IMR-90 (cell line): ENCODE data around the gene POLR2L. TPM values are rescaled to one million over a fixed set of nuclear protein-coding genes. Genes with fewer than 3 reads are reported as not detected.

Experiments used
- ATAC-seq: fragments of 200-7000 bp; cut with Tn5 transposase; 2 replicates; pipeline ENCODE4 v1.9.1; 2020; ENCODE audit warnings: low read depth, mild to moderate bottlenecking, moderate library complexity
- BruUV-seq: library from RNA; stranded (reverse); fragments of 400-500 nt; replicated peaks from 2 replicates; lab custom pipeline; 2021; lab: Mats Ljungman, UMichigan
- CTCF ChIA-PET: fragments of 300-600 bp; formaldehyde crosslinking; extraction: SDS; loops from one replicate; lab custom pipeline; 2021; ENCODE audit warnings: antibody characterized with exemption; lab: Yijun Ruan, JAX
- POLR2A ChIA-PET: fragments of 300-600 bp; sonication (Branson Sonifier 250); formaldehyde crosslinking; loops from one replicate; lab custom pipeline; 2022; ENCODE audit warnings: antibody characterized with exemption; ENCODE audit not compliant: unreplicated experiment; lab: Charles Lee
- DNase-seq: peaks from one replicate; pipeline ENCODE4 v3.0.0; 2013
- H2AFZ ChIP-seq: replicated peaks from 2 replicates; pipeline ENCODE3; 2013; ENCODE audit warnings: low read length, mild to moderate bottlenecking; ENCODE audit not compliant: poor library complexity
- H2AK5ac ChIP-seq: 2 replicates; pipeline ENCODE4 v1.6.1; 2013; ENCODE audit warnings: low read depth, low read length, inconsistent platforms
- H2AK9ac ChIP-seq: replicated peaks from 2 replicates; pipeline ENCODE3; 2013; ENCODE audit warnings: mild to moderate bottlenecking, low read depth, low read length, moderate library complexity; ENCODE audit not compliant: poor library complexity
- H2BK120ac ChIP-seq: 2 replicates; pipeline ENCODE4 v1.6.1; 2013; ENCODE audit warnings: low read depth, low read length, inconsistent platforms
- H2BK15ac ChIP-seq: 3 replicates; pipeline ENCODE4 v1.6.1; 2013; ENCODE audit warnings: low read depth, low read length, inconsistent platforms
- H2BK20ac ChIP-seq: 2 replicates; pipeline ENCODE4 v1.6.1; 2013; ENCODE audit warnings: low read depth, mild to moderate bottlenecking, inconsistent platforms, low read length, moderate library complexity
- H2BK5ac ChIP-seq: 2 replicates; pipeline ENCODE4 v1.6.1; 2013; ENCODE audit warnings: mild to moderate bottlenecking, low read depth, low read length, inconsistent platforms; ENCODE audit not compliant: poor library complexity, severe bottlenecking
- H3K14ac ChIP-seq: replicated peaks from 2 replicates; pipeline ENCODE4 v1.6.1; 2013; ENCODE audit warnings: low read depth, low read length, inconsistent platforms
- H3K18ac ChIP-seq: 2 replicates; pipeline ENCODE4 v1.6.1; 2013; ENCODE audit warnings: low read depth, low read length, control low read depth
- H3K23ac ChIP-seq: 2 replicates; pipeline ENCODE4 v1.6.1; 2013; ENCODE audit warnings: low read depth, low read length, inconsistent platforms
- H3K27ac ChIP-seq: 2 replicates; pipeline ENCODE4 v1.5.1; 2013; ENCODE audit warnings: mild to moderate bottlenecking, control low read depth, low read length; ENCODE audit not compliant: insufficient read depth
- H3K27me3 ChIP-seq: 2 replicates; pipeline ENCODE4 v1.6.1; 2013; ENCODE audit warnings: low read length; ENCODE audit not compliant: control insufficient read depth, insufficient read depth
- H3K36me3 ChIP-seq: 2 replicates; pipeline ENCODE4 v1.6.1; 2013; ENCODE audit warnings: low read length, mixed read lengths; ENCODE audit not compliant: control insufficient read depth, insufficient read depth
- H3K4ac ChIP-seq: 2 replicates; pipeline ENCODE4 v1.6.1; 2013; ENCODE audit warnings: low read depth, low read length, inconsistent platforms
- H3K4me1 ChIP-seq: 2 replicates; pipeline ENCODE4 v1.6.1; 2013; ENCODE audit warnings: low read length, mixed read lengths; ENCODE audit not compliant: control insufficient read depth, insufficient read depth
- H3K4me2 ChIP-seq: 2 replicates; pipeline ENCODE4 v1.6.1; 2013; ENCODE audit warnings: low read depth, mild to moderate bottlenecking, control low read depth, low read length, moderate library complexity
- H3K4me3 ChIP-seq: 2 replicates; pipeline ENCODE4 v1.5.1; 2013; ENCODE audit warnings: low read depth, mild to moderate bottlenecking, control low read depth, low read length, moderate library complexity; ENCODE audit not compliant: insufficient read depth
- H3K56ac ChIP-seq: 2 replicates; pipeline ENCODE4 v1.6.1; 2013; ENCODE audit warnings: low read length, inconsistent platforms; ENCODE audit not compliant: insufficient read depth; ENCODE audit errors: extremely low read depth
- H3K79me1 ChIP-seq, 2 experiments: 2 replicates each; pipeline ENCODE4 v1.6.1; 2013; ENCODE audit warnings: low read length in 2 of 2, inconsistent platforms in 1 of 2, low read depth in 1 of 2
- H3K9ac ChIP-seq: 2 replicates; pipeline ENCODE4 v1.6.1; 2013; ENCODE audit warnings: low read depth, low read length, control low read depth
- H3K9me1 ChIP-seq: 2 replicates; pipeline ENCODE4 v1.6.1; 2013; ENCODE audit warnings: low read length, inconsistent platforms; ENCODE audit not compliant: insufficient read depth
- H3K9me3 ChIP-seq: 2 replicates; pipeline ENCODE4 v1.6.1; 2013; ENCODE audit warnings: low read length; ENCODE audit not compliant: control insufficient read depth, insufficient read depth
- H4K20me1 ChIP-seq: 2 replicates; pipeline ENCODE4 v1.6.1; 2013; ENCODE audit warnings: low read length, inconsistent platforms; ENCODE audit not compliant: insufficient read depth
- H4K5ac ChIP-seq: 2 replicates; pipeline ENCODE4 v1.6.1; 2013; ENCODE audit warnings: mild to moderate bottlenecking, low read depth, low read length, control low read depth
- H4K8ac ChIP-seq, 2 experiments: 2 replicates each; pipeline ENCODE4 v1.6.1; 2013; ENCODE audit warnings: low read depth in 2 of 2, low read length in 2 of 2, control low read depth in 1 of 2, inconsistent platforms in 1 of 2
- H4K91ac ChIP-seq: 2 replicates; pipeline ENCODE4 v1.6.1; 2013; ENCODE audit warnings: low read depth, low read length, inconsistent platforms; ENCODE audit not compliant: insufficient read depth
- FOS ChIP-seq: fragments of 150-350 bp; IDR thresholded peaks from 2 replicates; pipeline ENCODE4 v1.6.1; 2016; ENCODE audit warnings: low read depth, low read length
- MAFK ChIP-seq: IDR thresholded peaks from 2 replicates; pipeline ENCODE4 v1.6.1; 2012; ENCODE audit warnings: low read depth, low read length, improper control_type of control experiment
- MAZ ChIP-seq: IDR thresholded peaks from 2 replicates; pipeline ENCODE4 v1.6.1; 2012; ENCODE audit warnings: low read depth, mild to moderate bottlenecking, low read length, improper control_type of control experiment, moderate library complexity, borderline replicate concordance
- POLR2A ChIP-seq: IDR thresholded peaks from 2 replicates; pipeline ENCODE4 v1.6.1; 2012; ENCODE audit warnings: mild to moderate bottlenecking, low read depth, low read length
- RFX5 ChIP-seq: IDR thresholded peaks from 2 replicates; pipeline ENCODE4 v1.8.0; 2012; ENCODE audit warnings: low read depth, mild to moderate bottlenecking, low read length, moderate library complexity
- SMC3 ChIP-seq: fragments of 150-350 bp; IDR thresholded peaks from 2 replicates; pipeline ENCODE4 v1.6.1; 2016; ENCODE audit warnings: low read depth, mild to moderate bottlenecking, antibody characterized with exemption, low read length, moderate library complexity
- WGBS, 2 experiments: methylation state at CpG; one replicate each; pipeline versions ENCODE4 v1.1.5 to v1.1.7; 2013; ENCODE audit warnings: missing lambda C conversion rate in 2 of 2; ENCODE audit not compliant: insufficient read length in 1 of 2; ENCODE audit errors: extremely low coverage in 2 of 2; 5-methylcytosine and 5-hydroxymethylcytosine counted together
- dilution Hi-C: fragments of 300-500 bp; cut with HindIII; formaldehyde crosslinking; loops from one replicate; pipeline ENCODE4 v1.14.3; 2018; ENCODE audit warnings: low sequenced_read_pairs; ENCODE audit not compliant: unreplicated experiment
- in situ Hi-C: fragments of 300-500 bp; cut with MboI; formaldehyde crosslinking; loops from 3 replicates; pipeline ENCODE4 v1.14.3; 2019; ENCODE audit warnings: low sequenced_read_pairs, inconsistent platforms, mixed read lengths
- intact Hi-C: fragments of 100-400 bp; cut with micrococcal nuclease; formaldehyde crosslinking; loops from 2 replicates; pipeline ENCODE4 v1.10.0; 2022
- polyA plus RNA-seq, 3 experiments: library from polyadenylated mRNA; depleted of rRNA; stranded (reverse); fragments of >200 nt; gene quantifications; 2 replicates each; pipeline ENCODE4 v1.2.3, GENCODE V29; 2012; ENCODE audit warnings: low replicate concordance in 1 of 3
- total RNA-seq: library from RNA; depleted of rRNA; stranded (reverse); fragments of >200 nt; gene quantifications from 2 replicates; pipeline ENCODE4 v1.2.3, GENCODE V29; 2012
- TF ChIP-seq, protein P1 (sequence below): fragments of 150-350 bp; IDR thresholded peaks from 2 replicates; pipeline ENCODE4 v1.6.1; 2016; ENCODE audit warnings: low read depth, mild to moderate bottlenecking, low read length, moderate library complexity, borderline replicate concordance
- TF ChIP-seq, protein P2 (sequence below): fragments of 150-350 bp; IDR thresholded peaks from 2 replicates; pipeline ENCODE4 v1.6.1; 2017; ENCODE audit warnings: mild to moderate bottlenecking, antibody characterized with exemption, low read length, low read depth

POLR2L gene
- total and polyA plus RNA-seq, 2 of the 4 experiments (the other 2 are of a cell fraction), result 44.4 to 416 TPM

DNA sequence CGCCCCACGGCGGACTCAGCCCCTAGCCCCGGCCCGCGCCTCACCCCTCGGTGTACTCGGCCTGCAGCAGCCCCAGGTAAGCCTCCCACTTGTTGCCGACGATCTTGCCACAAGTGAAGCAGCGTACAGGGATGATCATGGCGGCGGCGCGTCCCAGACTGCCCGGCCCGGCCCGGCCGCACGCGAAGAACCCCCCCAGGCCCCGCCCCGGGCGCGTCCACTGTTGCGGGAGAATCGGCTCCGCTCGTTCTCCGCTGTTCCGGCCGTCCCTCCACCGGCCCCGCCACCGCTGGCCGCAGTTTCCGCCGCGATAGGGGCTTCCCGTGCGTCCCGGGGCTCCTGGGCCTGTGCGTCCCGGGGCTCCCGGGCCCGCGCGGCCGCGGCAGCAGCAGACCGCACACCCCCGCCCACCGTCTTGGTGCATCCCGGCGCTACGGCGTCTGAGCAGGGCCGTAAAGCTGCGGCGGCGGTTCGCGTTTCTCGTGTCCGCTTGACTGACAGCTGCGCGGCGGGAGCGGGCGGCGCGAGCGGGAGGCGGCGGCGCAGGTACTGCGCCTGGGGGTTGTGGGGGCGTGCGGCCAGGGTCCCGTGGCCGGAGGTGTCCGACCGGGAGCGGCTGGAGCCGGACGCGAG is at the start of gene POLR2L, which contains the start of gene TSPAN4 (continued):
- TF ChIP-seq, protein P1, sequence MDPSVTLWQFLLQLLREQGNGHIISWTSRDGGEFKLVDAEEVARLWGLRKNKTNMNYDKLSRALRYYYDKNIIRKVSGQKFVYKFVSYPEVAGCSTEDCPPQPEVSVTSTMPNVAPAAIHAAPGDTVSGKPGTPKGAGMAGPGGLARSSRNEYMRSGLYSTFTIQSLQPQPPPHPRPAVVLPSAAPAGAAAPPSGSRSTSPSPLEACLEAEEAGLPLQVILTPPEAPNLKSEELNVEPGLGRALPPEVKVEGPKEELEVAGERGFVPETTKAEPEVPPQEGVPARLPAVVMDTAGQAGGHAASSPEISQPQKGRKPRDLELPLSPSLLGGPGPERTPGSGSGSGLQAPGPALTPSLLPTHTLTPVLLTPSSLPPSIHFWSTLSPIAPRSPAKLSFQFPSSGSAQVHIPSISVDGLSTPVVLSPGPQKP, result no peak
- TF ChIP-seq RFX5, result no peak

DNA sequence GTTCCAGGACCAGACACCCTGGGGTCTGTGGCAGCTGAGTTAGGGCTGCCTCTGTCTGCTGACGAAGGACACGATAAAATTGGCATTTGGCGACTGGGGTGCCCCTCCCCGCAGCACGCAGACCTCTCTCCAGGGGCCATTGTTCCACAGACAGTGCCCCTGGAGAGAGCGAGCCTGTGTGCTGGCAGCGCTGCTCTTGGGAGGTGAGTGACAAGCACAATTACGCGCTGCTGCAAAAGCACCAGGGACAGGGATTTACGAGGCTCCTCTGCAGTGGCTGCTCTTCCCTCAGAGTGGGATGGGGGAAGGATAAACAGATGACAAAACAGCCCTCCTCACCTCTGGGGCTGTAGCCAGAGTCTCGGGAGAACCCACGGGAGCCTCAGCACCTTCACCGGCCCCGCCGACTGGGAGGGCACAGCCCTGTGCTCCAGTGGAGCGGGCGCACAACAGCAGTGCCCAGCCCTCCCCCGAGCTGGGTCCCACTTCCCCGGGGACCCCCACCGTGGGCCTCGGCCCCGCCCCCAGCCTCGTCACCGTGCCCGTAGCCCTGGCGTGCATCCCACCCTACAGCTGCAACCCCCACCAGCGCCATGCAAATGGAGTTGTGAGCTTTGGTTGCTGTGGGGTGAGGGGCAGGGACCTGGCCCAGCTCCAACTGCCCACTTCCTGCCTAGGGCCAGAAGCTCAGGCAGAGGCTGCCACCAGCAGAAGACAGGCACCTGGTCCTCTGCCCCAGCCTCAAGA is 48.6 kb upstream of the POLR2L start:
- TF ChIP-seq MAFK (no peak), FOS (no peak), MAZ (no peak), POLR2A (no peak), SMC3 (no peak)
- TF ChIP-seq, protein P2, sequence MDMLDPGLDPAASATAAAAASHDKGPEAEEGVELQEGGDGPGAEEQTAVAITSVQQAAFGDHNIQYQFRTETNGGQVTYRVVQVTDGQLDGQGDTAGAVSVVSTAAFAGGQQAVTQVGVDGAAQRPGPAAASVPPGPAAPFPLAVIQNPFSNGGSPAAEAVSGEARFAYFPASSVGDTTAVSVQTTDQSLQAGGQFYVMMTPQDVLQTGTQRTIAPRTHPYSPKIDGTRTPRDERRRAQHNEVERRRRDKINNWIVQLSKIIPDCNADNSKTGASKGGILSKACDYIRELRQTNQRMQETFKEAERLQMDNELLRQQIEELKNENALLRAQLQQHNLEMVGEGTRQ, result no peak
- CTCF ChIA-PET, result no interaction called here
- intact Hi-C loops, result no loop called here
- Histone ChIP-seq H4K8ac (no peak overlapping the region), H4K20me1 (no peaks in the 10 kb centered on the region; the same call in 1 of the 2 replicates), H3K18ac (no peak overlapping the region), H2BK20ac (no peak overlapping the region), H3K27ac (no peak overlapping the region), H3K36me3 (peaks cover 23% of the 10 kb centered on the region), H3K56ac (no peak overlapping the region), H3K9me3 (no peaks in the 10 kb centered on the region), H3K4me3 (no peak overlapping the region), H2AK9ac (no peak overlapping the region), H2BK120ac (no peak overlapping the region), H2AK5ac (no peak overlapping the region), H3K4me2 (no peak overlapping the region), H3K9me1 (no peaks in the 10 kb centered on the region), H4K91ac (no peak overlapping the region), H3K14ac (no peak overlapping the region), H3K79me1 (no peaks in the 10 kb centered on the region), H3K4me1 (peaks cover 2% of the 10 kb centered on the region; the same call in 1 of the 2 replicates), H3K9ac (no peak overlapping the region), H3K27me3 (no peaks in the 10 kb centered on the region), H3K4ac (no peak overlapping the region), H2BK15ac (no peak overlapping the region), H3K23ac (no peak overlapping the region), H2AFZ (peak overlapping the region; percentile 32), H4K5ac (no peak overlapping the region), H2BK5ac (no peak overlapping the region)
- BruUV-seq, result no TSS peak
- POLR2A ChIA-PET, result no interaction called here
- in situ Hi-C loops, result no loop called here
- DNase-seq (no peak), ATAC-seq (peak; percentile 41)
- dilution Hi-C loops, result no loop called here
- 61% methylated on average over 5 of the region's 27 CpGs; no CpG with 5 or more reads in 1 of the 2 experiments for WGBS, 2 experiments
